Activated T-cell treated with anti-CD3 and anti-CD28 coated beads, Interleukin-2, amount 50 U/mL, for 4 hours (primary cell): ENCODE measurements around the gene DHX9. TPM values are rescaled to one million over a fixed set of nuclear protein-coding genes. Genes with fewer than 3 reads are reported as not detected.

Source experiments
- ATAC-seq, 2 donors: fragments of 200-7000 bp; cut with Tn5 transposase; one replicate each; pipeline ENCODE4 v1.10.0; 2021
- DNase-seq: peaks from one replicate; pipeline ENCODE4 v3.0.0-alpha.2; 2020
- H3K27me3 Mint-ChIP-seq: one replicate; pipeline ENCODE4 v1.8.0; 2021; ENCODE audit warnings: low read depth, mixed read lengths
- H3K36me3 Mint-ChIP-seq: one replicate; pipeline ENCODE4 v1.8.0; 2022; ENCODE audit warnings: mixed read lengths; ENCODE audit not compliant: insufficient read depth
- H3K4me1 Mint-ChIP-seq: one replicate; pipeline ENCODE4 v1.8.0; 2021; ENCODE audit warnings: low read depth, mixed read lengths
- H3K4me3 Mint-ChIP-seq: one replicate; pipeline ENCODE4 v1.8.0; 2021; ENCODE audit warnings: mild to moderate bottlenecking, moderate library complexity, mixed read lengths
- H3K9me3 Mint-ChIP-seq: one replicate; pipeline ENCODE4 v1.8.0; 2021; ENCODE audit warnings: mixed read lengths
- total RNA-seq, 3 donors: library from RNA; stranded (reverse); gene quantifications; one replicate each; pipeline ENCODE4 v1.2.1, GENCODE V29; 2021

Gene DHX9
- total RNA-seq, result 100 to 1,000 TPM; 375 to 402 (median 394) TPM

GRCh38 chr1:182839209-182840066 lies at the start of gene DHX9:
TSS of gene DHX9 (plus strand) at chr1:182839347. CDS start at chr1:182842567, 3,220 bp downstream.
- DNase-seq (peak; percentile 96), ATAC-seq (peak; percentile 87 to 88)
- Mint-ChIP-seq H3K36me3 (peaks cover 32% of the 10 kb centered on the region), H3K27me3 (no peaks in the 10 kb centered on the region), H3K9me3 (no peaks in the 10 kb centered on the region), H3K4me1 (peaks cover 42% of the 10 kb centered on the region), H3K4me3 (peak within 1 kb of the TSS; percentile 98)

- ATAC-seq, result no peak
- H3K4me3 Mint-ChIP-seq, result no peak overlapping the region
- H3K36me3 Mint-ChIP-seq, result no peaks in the 10 kb centered on the region
Observed at GRCh38 chr1:182791281-182792179, 47.6 kb upstream of the DHX9 start.

GRCh38 chr1:182794091-182794490 lies 45.1 kb upstream of the DHX9 start:
- H3K27me3 Mint-ChIP-seq, result no peaks in the 10 kb centered on the region
- no peak for DNase-seq
- no peak overlapping the region for H3K4me3 Mint-ChIP-seq
- peaks cover under 1% of the 10 kb centered on the region for H3K36me3 Mint-ChIP-seq
- H3K4me1 Mint-ChIP-seq, result peaks cover 8% of the 10 kb centered on the region
- no peak for ATAC-seq
- H3K9me3 Mint-ChIP-seq, result no peaks in the 10 kb centered on the region

More at GRCh38 chr1:182791281-182792179, 47.6 kb upstream of the DHX9 start:
- no peaks in the 10 kb centered on the region for H3K27me3 Mint-ChIP-seq
- peaks cover 12% of the 10 kb centered on the region for H3K4me1 Mint-ChIP-seq
- H3K9me3 Mint-ChIP-seq, result no peaks in the 10 kb centered on the region
- DNase-seq, result no peak

GRCh38 chr1:182794676-182795201 lies 44.4 kb upstream of the DHX9 start:
- Mint-ChIP-seq H3K9me3 (no peaks in the 10 kb centered on the region), H3K27me3 (no peaks in the 10 kb centered on the region), H3K4me1 (peaks cover 7% of the 10 kb centered on the region), H3K4me3 (no peak overlapping the region), H3K36me3 (peaks cover 1% of the 10 kb centered on the region)
- DNase-seq (no peak), ATAC-seq (no peak)

GRCh38 chr1:182795563-182796228 lies 43.5 kb upstream of the DHX9 start:
- no peaks in the 10 kb centered on the region for H3K9me3 Mint-ChIP-seq
- H3K36me3 Mint-ChIP-seq, result peaks cover 1% of the 10 kb centered on the region
- ATAC-seq (no peak), DNase-seq (no peak)
- H3K27me3 Mint-ChIP-seq, result no peaks in the 10 kb centered on the region
- H3K4me1 Mint-ChIP-seq, result peaks cover 1% of the 10 kb centered on the region
- no peak overlapping the region for H3K4me3 Mint-ChIP-seq

- H3K9me3 Mint-ChIP-seq, result no peaks in the 10 kb centered on the region
Observed at GRCh38 chr1:182802006-182802803, 36.9 kb upstream of the DHX9 start.

GRCh38 chr1:182803846-182804245 lies 35.3 kb upstream of the DHX9 start:
- no peaks in the 10 kb centered on the region for H3K4me1 Mint-ChIP-seq
- H3K4me3 Mint-ChIP-seq, result no peak overlapping the region
- H3K9me3 Mint-ChIP-seq, result no peaks in the 10 kb centered on the region
- no peaks in the 10 kb centered on the region for H3K27me3 Mint-ChIP-seq
- ATAC-seq, result no peak
- H3K36me3 Mint-ChIP-seq, result peaks cover 29% of the 10 kb centered on the region
- DNase-seq, result no peak

More at GRCh38 chr1:182802006-182802803, 36.9 kb upstream of the DHX9 start:
- DNase-seq (no peak), ATAC-seq (no peak)
- no peaks in the 10 kb centered on the region for H3K4me1 Mint-ChIP-seq
- no peaks in the 10 kb centered on the region for H3K27me3 Mint-ChIP-seq
- peaks cover 21% of the 10 kb centered on the region for H3K36me3 Mint-ChIP-seq
- no peak overlapping the region for H3K4me3 Mint-ChIP-seq

GRCh38 chr1:182806015-182806678 lies 33.0 kb upstream of the DHX9 start:
- no peak for DNase-seq
- ATAC-seq, result no peak
- no peaks in the 10 kb centered on the region for H3K27me3 Mint-ChIP-seq
- H3K4me3 Mint-ChIP-seq, result no peak overlapping the region
- H3K4me1 Mint-ChIP-seq, result no peaks in the 10 kb centered on the region
- H3K36me3 Mint-ChIP-seq, result peaks cover 29% of the 10 kb centered on the region
- no peaks in the 10 kb centered on the region for H3K9me3 Mint-ChIP-seq

GRCh38 chr1:182807907-182808306 lies 31.2 kb upstream of the DHX9 start:
- ATAC-seq (no peak), DNase-seq (no peak)
- H3K36me3 Mint-ChIP-seq, result peaks cover 29% of the 10 kb centered on the region
- no peaks in the 10 kb centered on the region for H3K27me3 Mint-ChIP-seq
- H3K4me1 Mint-ChIP-seq, result no peaks in the 10 kb centered on the region
- H3K4me3 Mint-ChIP-seq, result no peak overlapping the region
- no peaks in the 10 kb centered on the region for H3K9me3 Mint-ChIP-seq

- Mint-ChIP-seq H3K4me1 (no peaks in the 10 kb centered on the region), H3K36me3 (peaks cover 26% of the 10 kb centered on the region), H3K4me3 (no peak overlapping the region), H3K27me3 (no peaks in the 10 kb centered on the region), H3K9me3 (no peaks in the 10 kb centered on the region)
- ATAC-seq, result no peak
- DNase-seq, result no peak
Observed at GRCh38 chr1:182809414-182809957, 29.7 kb upstream of the DHX9 start.

- Mint-ChIP-seq H3K27me3 (no peaks in the 10 kb centered on the region), H3K36me3 (peaks cover 24% of the 10 kb centered on the region), H3K9me3 (no peaks in the 10 kb centered on the region), H3K4me3 (no peak overlapping the region), H3K4me1 (no peaks in the 10 kb centered on the region)
- ATAC-seq (no peak), DNase-seq (no peak)
Observed at GRCh38 chr1:182811975-182812722, 27.0 kb upstream of the DHX9 start.

- no peaks in the 10 kb centered on the region for H3K27me3 Mint-ChIP-seq
- ATAC-seq (no peak), DNase-seq (no peak)
- H3K36me3 Mint-ChIP-seq, result peaks cover 32% of the 10 kb centered on the region
- H3K4me3 Mint-ChIP-seq, result no peak overlapping the region
- no peaks in the 10 kb centered on the region for H3K9me3 Mint-ChIP-seq
- no peaks in the 10 kb centered on the region for H3K4me1 Mint-ChIP-seq
Observed at GRCh38 chr1:182816863-182817262, 22.3 kb upstream of the DHX9 start.
